MCF 10A (cell line): ENCODE results near the gene EXOSC10. TPM values are rescaled to one million over a fixed set of nuclear protein-coding genes. Genes with fewer than 3 reads are reported as not detected.
"Not testable (repeated sequence)": the region's sequence is repeated elsewhere in the genome, so short reads cannot be mapped to it uniquely, and the experiment has no call there.

ENCODE experiments used
- BruUV-seq: library from RNA; stranded (reverse); fragments of 400-500 nt; replicated peaks from 2 replicates; lab custom pipeline; 2021; lab: Mats Ljungman, UMichigan
- CTCF ChIA-PET: fragments of 300-600 bp; sonication (Branson Sonifier 250); formaldehyde crosslinking; extraction: SDS; loops from one replicate; lab custom pipeline; 2021; ENCODE audit warnings: antibody characterized with exemption, inconsistent platforms; lab: Yijun Ruan, JAX
- POLR2A ChIA-PET: fragments of 300-600, 350-650 bp; sonication (Branson Sonifier 250); formaldehyde crosslinking; extraction: SDS; loops from one replicate; lab custom pipeline; 2020; ENCODE audit warnings: antibody characterized with exemption, inconsistent platforms; lab: Yijun Ruan, JAX
- DNase-seq: peaks from one replicate; pipeline ENCODE4 v3.0.0-alpha.2; 2018; ENCODE audit not compliant: unreplicated experiment
- H3K27ac Mint-ChIP-seq: one replicate; pipeline ENCODE4 v1.8.0; 2022; ENCODE audit warnings: mild to moderate bottlenecking, low read depth, mixed read lengths; ENCODE audit not compliant: unreplicated experiment
- H3K27me3 Mint-ChIP-seq: one replicate; pipeline ENCODE4 v1.8.0; 2022; ENCODE audit warnings: mixed read lengths; ENCODE audit not compliant: insufficient read depth, unreplicated experiment
- H3K36me3 Mint-ChIP-seq: one replicate; pipeline ENCODE4 v1.8.0; 2022; ENCODE audit warnings: mild to moderate bottlenecking, moderate library complexity, mixed read lengths; ENCODE audit not compliant: insufficient read depth, unreplicated experiment
- H3K4me1 Mint-ChIP-seq: one replicate; pipeline ENCODE4 v1.8.0; 2022; ENCODE audit warnings: mixed read lengths; ENCODE audit not compliant: insufficient read depth, unreplicated experiment
- H3K4me3 Mint-ChIP-seq: one replicate; pipeline ENCODE4 v1.8.0; 2022; ENCODE audit warnings: mild to moderate bottlenecking, moderate library complexity, mixed read lengths; ENCODE audit not compliant: unreplicated experiment
- H3K9me3 Mint-ChIP-seq: one replicate; pipeline ENCODE4 v1.8.0; 2022; ENCODE audit warnings: mixed read lengths; ENCODE audit not compliant: unreplicated experiment
- CTCF ChIP-seq: fragments of 200-600 bp; IDR thresholded peaks from one replicate; pipeline ENCODE4 v1.8.0; 2022; ENCODE audit warnings: antibody characterized with exemption, mild to moderate bottlenecking; ENCODE audit not compliant: unreplicated experiment
- intact Hi-C: fragments of 100-400 bp; cut with micrococcal nuclease; formaldehyde crosslinking; loops from 2 replicates; pipeline ENCODE4 v1.14.1; 2022
- total RNA-seq: library from RNA; stranded (reverse); gene quantifications from 2 replicates; pipeline ENCODE4 v1.2.3, GENCODE V29; 2022

EXOSC10 gene
- total RNA-seq, 1 experiment from 2014 or later: 65.1 TPM

- intact Hi-C loops: no loop called here
- H3K36me3 Mint-ChIP-seq: peaks cover 63% of the 10 kb centered on the region
- no peaks in the 10 kb centered on the region for H3K9me3 Mint-ChIP-seq
- POLR2A ChIA-PET: interaction anchor here (0.7 to 0.9 kb wide), 2 partner anchors 16 to 104 kb away, joined by 4 read pairs; no protein-coding TSS in a partner anchor
- TF ChIP-seq CTCF: no peak
- H3K27ac Mint-ChIP-seq: no peak overlapping the region
- H3K4me1 Mint-ChIP-seq: no peaks in the 10 kb centered on the region
- no peaks in the 10 kb centered on the region for H3K27me3 Mint-ChIP-seq
- no peak overlapping the region for H3K4me3 Mint-ChIP-seq
- no TSS peak for BruUV-seq
- CTCF ChIA-PET: interaction anchor here (0.6 to 9.9 kb wide), 3 partner anchors 16 to 597 kb away, joined by 3 to 64 read pairs (median 3); no protein-coding TSS in a partner anchor
- DNase-seq: no peak
Measured at GRCh38 chr1:11053758-11054137, 45.9 kb downstream of the EXOSC10 start.

GRCh38 chr1:11052839-11053757 lies 46.6 kb downstream of the EXOSC10 start:
- no peaks in the 10 kb centered on the region for H3K27me3 Mint-ChIP-seq
- no peaks in the 10 kb centered on the region for H3K9me3 Mint-ChIP-seq
- BruUV-seq: no TSS peak
- H3K4me3 Mint-ChIP-seq: no peak overlapping the region
- no peak for TF ChIP-seq CTCF
- POLR2A ChIA-PET: interaction anchor here (0.7 to 0.9 kb wide), 2 partner anchors 16 to 105 kb away, joined by 4 read pairs; no protein-coding TSS in a partner anchor
- H3K4me1 Mint-ChIP-seq: no peaks in the 10 kb centered on the region
- CTCF ChIA-PET: interaction anchor here (9.9 kb wide), 1 partner anchor 15 kb away, joined by 64 read pairs; no protein-coding TSS in a partner anchor
- DNase-seq: no peak
- peaks cover 58% of the 10 kb centered on the region for H3K36me3 Mint-ChIP-seq
- intact Hi-C loops: no loop called here
- H3K27ac Mint-ChIP-seq: no peak overlapping the region

GRCh38 chr1:11051781-11052511 lies 47.7 kb downstream of the EXOSC10 start:
- intact Hi-C loops: no loop called here
- H3K27me3 Mint-ChIP-seq: no peaks in the 10 kb centered on the region
- DNase-seq: no peak
- H3K4me3 Mint-ChIP-seq: no peak overlapping the region
- peaks cover 53% of the 10 kb centered on the region for H3K36me3 Mint-ChIP-seq
- POLR2A ChIA-PET: interaction anchor here (1.0 to 2.3 kb wide), 3 partner anchors 9 to 20 kb away, joined by 3 to 9 read pairs (median 4); no protein-coding TSS in a partner anchor
- no peak for TF ChIP-seq CTCF
- H3K9me3 Mint-ChIP-seq: no peaks in the 10 kb centered on the region
- CTCF ChIA-PET: interaction anchor here (0.6 to 9.9 kb wide), 3 partner anchors 14 to 203 kb away, joined by 3 to 64 read pairs (median 4); no protein-coding TSS in a partner anchor
- no peak overlapping the region for H3K27ac Mint-ChIP-seq
- BruUV-seq: TSS peak; percentile 7
- no peaks in the 10 kb centered on the region for H3K4me1 Mint-ChIP-seq

- CTCF ChIA-PET: interaction anchor here (9.9 kb wide), 1 partner anchor 13 kb away, joined by 64 read pairs; no protein-coding TSS in a partner anchor
- H3K27ac Mint-ChIP-seq, H3K4me3 Mint-ChIP-seq, intact Hi-C loops, H3K27me3 Mint-ChIP-seq, DNase-seq, BruUV-seq, H3K9me3 Mint-ChIP-seq, H3K4me1 Mint-ChIP-seq: not testable (repeated sequence)
- POLR2A ChIA-PET: interaction anchor here (0.6 to 2.3 kb wide), 4 partner anchors 10 to 749 kb away, joined by 3 to 9 read pairs (median 4); no protein-coding TSS in a partner anchor
- peaks cover 45% of the 10 kb centered on the region for H3K36me3 Mint-ChIP-seq
Measured at GRCh38 chr1:11051121-11051520, 48.5 kb downstream of the EXOSC10 start.
